ENCODE measurements around the gene RCVRN. TPM values are rescaled to one million over a fixed set of nuclear protein-coding genes. Genes with fewer than 3 reads are reported as not detected.

Gene RCVRN
- polyA plus RNA-seq, 1 experiment: not detected

DNA sequence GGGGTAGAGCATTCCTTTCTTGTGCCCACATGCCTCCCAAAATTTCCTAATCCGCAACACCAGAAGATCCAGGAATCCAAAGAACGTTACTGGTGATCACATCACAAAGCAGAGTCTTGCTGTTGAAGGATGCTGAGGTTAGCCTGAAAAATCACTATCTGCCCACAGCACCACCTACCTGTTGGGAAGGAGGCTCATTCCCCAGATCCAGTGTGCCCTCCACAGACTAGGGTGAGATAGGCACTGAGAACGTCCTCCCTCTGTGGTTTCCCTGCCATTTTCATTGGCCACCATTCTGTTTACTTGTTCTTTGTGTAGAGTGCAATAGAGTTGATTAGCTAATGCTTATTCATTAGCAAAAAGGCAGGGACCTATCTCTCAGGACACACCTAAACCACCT is 30.3 kb downstream of the RCVRN start:
- POLR2A ChIA-PET: no interaction called here
- CTCF ChIA-PET: interaction anchor here (1.3 kb wide), 1 partner anchor 15 kb away, joined by 5 read pairs; no protein-coding TSS in a partner anchor
- no peak for DNase-seq (ENCODE audit: low read depth)

GRCh38 chr17:9872852-9873251 is 32.2 kb downstream of the RCVRN start:
- TF ChIP-seq, protein P1, sequence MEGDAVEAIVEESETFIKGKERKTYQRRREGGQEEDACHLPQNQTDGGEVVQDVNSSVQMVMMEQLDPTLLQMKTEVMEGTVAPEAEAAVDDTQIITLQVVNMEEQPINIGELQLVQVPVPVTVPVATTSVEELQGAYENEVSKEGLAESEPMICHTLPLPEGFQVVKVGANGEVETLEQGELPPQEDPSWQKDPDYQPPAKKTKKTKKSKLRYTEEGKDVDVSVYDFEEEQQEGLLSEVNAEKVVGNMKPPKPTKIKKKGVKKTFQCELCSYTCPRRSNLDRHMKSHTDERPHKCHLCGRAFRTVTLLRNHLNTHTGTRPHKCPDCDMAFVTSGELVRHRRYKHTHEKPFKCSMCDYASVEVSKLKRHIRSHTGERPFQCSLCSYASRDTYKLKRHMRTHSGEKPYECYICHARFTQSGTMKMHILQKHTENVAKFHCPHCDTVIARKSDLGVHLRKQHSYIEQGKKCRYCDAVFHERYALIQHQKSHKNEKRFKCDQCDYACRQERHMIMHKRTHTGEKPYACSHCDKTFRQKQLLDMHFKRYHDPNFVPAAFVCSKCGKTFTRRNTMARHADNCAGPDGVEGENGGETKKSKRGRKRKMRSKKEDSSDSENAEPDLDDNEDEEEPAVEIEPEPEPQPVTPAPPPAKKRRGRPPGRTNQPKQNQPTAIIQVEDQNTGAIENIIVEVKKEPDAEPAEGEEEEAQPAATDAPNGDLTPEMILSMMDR (IDR thresholded peaks at IDR 0.05; ENCODE audit: insufficient read depth, low read depth, low read length): no peak
- no peaks in the 10 kb centered on the region for H3K36me3 ChIP-seq (ENCODE audit: control insufficient read depth, insufficient read depth, low read length)
- no peak for DNase-seq (ENCODE audit: low read depth)
- H3K4me3 ChIP-seq (ENCODE audit: low read depth, low read length): no peak overlapping the region
- ChIA-PET POLR2A (no interaction called here), CTCF (interaction anchor here (0.7 kb wide), 1 partner anchor 9 kb away, joined by 3 read pairs; no protein-coding TSS in a partner anchor)
- no peaks in the 10 kb centered on the region for H3K27me3 ChIP-seq (ENCODE audit: control insufficient read depth, insufficient read depth, low read length)

More for the DNA sequence above, 30.3 kb downstream of the RCVRN start:
- no peaks in the 10 kb centered on the region for H3K36me3 ChIP-seq (ENCODE audit: control insufficient read depth, insufficient read depth, low read length)
- H3K27me3 ChIP-seq (ENCODE audit: control insufficient read depth, insufficient read depth, low read length): no peaks in the 10 kb centered on the region
- no peak overlapping the region for H3K4me3 ChIP-seq (ENCODE audit: low read depth, low read length)
- TF ChIP-seq, protein P1 (IDR thresholded peaks at IDR 0.05; ENCODE audit: insufficient read depth, low read depth, low read length): no peak

DNA sequence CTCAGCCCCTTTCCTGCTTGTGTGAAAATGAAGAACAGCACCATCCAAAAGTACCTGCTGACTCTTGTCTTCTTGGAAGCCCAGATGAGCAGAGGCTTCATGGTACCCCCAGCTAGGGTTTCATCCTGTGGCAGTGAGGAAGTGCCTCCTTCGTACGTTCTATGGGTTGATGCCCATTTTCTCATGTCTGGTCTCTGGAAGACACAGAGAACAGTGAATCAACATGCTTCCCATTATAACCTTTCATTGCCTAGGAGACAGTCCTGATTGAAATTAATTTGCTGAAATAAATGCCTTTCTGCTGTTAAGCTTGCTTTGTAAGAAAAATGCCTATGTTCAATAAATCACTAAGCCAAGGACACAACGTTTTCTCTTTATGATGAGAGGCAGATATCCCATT is 36.5 kb downstream of the RCVRN start:
- ChIA-PET CTCF (no interaction called here), POLR2A (no interaction called here)
- Histone ChIP-seq H3K27me3 (ENCODE audit: control insufficient read depth, insufficient read depth, low read length) (no peaks in the 10 kb centered on the region), H3K36me3 (ENCODE audit: control insufficient read depth, insufficient read depth, low read length) (no peaks in the 10 kb centered on the region), H3K4me3 (ENCODE audit: low read depth, low read length) (no peak overlapping the region)
- no peak for DNase-seq (ENCODE audit: low read depth)
- TF ChIP-seq, protein P1 (IDR thresholded peaks at IDR 0.05; ENCODE audit: insufficient read depth, low read depth, low read length): no peak

GRCh38 chr17:9865586-9865985 is 39.5 kb downstream of the RCVRN start:
- TF ChIP-seq, protein P1 (IDR thresholded peaks at IDR 0.05; ENCODE audit: insufficient read depth, low read depth, low read length): no peak
- POLR2A ChIA-PET: no interaction called here
- CTCF ChIA-PET: no interaction called here
- no peak for DNase-seq (ENCODE audit: low read depth)
- Histone ChIP-seq H3K27me3 (ENCODE audit: control insufficient read depth, insufficient read depth, low read length) (no peaks in the 10 kb centered on the region), H3K4me3 (ENCODE audit: low read depth, low read length) (no peak overlapping the region), H3K36me3 (ENCODE audit: control insufficient read depth, insufficient read depth, low read length) (no peaks in the 10 kb centered on the region)

DNA sequence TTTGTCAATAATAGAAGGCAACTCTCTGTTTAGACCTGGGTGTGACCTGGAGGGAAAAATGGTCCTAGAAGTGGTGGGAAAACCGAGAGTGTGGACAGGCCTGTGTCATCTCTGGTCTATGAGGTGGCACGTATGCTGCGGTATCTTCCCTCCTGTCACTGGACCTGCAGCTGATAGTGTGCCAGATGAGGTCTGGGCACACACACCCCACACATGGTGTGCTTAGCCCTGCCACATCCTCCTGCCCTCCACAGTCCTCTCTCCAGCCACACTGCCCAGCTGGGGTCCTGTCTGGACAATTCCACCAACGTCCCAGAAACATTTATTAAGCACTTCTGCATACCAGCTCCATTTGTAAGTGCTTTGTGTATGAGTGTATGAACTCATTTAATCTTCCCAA is 42.1 kb downstream of the RCVRN start:
- no peak for DNase-seq (ENCODE audit: low read depth)
- no peaks in the 10 kb centered on the region for H3K36me3 ChIP-seq (ENCODE audit: control insufficient read depth, insufficient read depth, low read length)
- POLR2A ChIA-PET: no interaction called here
- H3K27me3 ChIP-seq (ENCODE audit: control insufficient read depth, insufficient read depth, low read length): no peaks in the 10 kb centered on the region
- TF ChIP-seq, protein P1 (IDR thresholded peaks at IDR 0.05; ENCODE audit: insufficient read depth, low read depth, low read length): no peak
- H3K4me3 ChIP-seq (ENCODE audit: low read depth, low read length): no peak overlapping the region
- CTCF ChIA-PET: no interaction called here

Data from BJ (cell line).